ENCODE results near the gene TOPAZ1.

The TOPAZ1 gene

DNA sequence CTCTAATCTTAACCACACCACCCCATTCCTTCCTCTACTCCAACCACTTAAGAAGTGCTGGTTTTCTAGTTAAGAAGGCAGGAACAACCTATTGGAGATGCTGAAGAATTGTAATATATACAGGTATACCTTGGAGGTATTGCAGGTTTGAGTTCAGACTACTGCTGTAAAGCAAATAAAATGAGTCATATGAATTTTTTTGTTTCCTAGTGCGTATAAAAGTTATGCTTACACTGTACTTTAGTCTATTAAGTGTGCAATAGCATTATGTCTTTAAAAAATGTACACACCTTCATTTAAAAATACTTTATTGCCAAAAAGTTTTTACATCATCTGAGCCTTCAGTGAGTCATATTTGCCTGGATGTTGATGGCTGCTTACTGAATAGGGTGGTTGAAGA is 22.5 kb downstream of the TOPAZ1 start:
- Histone ChIP-seq H3K9ac (ENCODE audit: insufficient read length) (no peak overlapping the region), H3K36me3 (ENCODE audit: insufficient read depth, low read length) (no peaks in the 10 kb centered on the region), H3K9me3 (ENCODE audit: low read depth, low read length) (no peaks in the 10 kb centered on the region), H3K27ac (no peak overlapping the region), H3K4me3 (no peak overlapping the region)
- no peak for TF ChIP-seq FOXP2 (optimal IDR thresholded peaks at IDR 0.05; ENCODE audit: control extremely low read depth, extremely low read length, insufficient read depth)
- TF ChIP-seq POLR2AphosphoS5 (IDR thresholded peaks at IDR 0.05; ENCODE audit: borderline replicate concordance, low read depth, low read length): no peak
- no peak for TF ChIP-seq EZH2 (IDR thresholded peaks at IDR 0.05)
- no peak for DNase-seq (ENCODE audit: low read depth, low spot score)

DNA sequence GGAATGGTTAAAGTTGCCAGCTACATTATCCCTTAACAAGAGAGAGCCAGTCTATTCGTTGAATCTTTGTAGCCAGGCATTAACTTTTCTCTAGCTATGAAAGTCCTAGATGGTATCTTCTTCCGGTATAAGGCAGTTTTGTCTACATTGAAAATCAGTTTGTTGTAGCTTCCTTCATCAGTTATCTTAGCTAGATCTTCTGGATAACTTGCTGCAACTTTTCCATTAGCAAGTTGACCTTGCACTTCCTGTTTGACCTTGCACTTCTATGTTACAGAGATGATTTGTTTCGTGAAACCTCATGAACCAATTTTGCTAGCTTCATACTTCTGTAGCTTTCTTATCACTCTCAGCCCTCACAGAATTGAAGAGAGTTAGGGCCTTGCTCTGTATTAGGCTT is 24.1 kb downstream of the TOPAZ1 start:
- no peak for DNase-seq (ENCODE audit: low read depth, low spot score)
- no peak overlapping the region for H3K27ac ChIP-seq
- no peak overlapping the region for H3K4me3 ChIP-seq
- no peaks in the 10 kb centered on the region for H3K9me3 ChIP-seq (ENCODE audit: low read depth, low read length)
- H3K36me3 ChIP-seq (ENCODE audit: insufficient read depth, low read length): no peaks in the 10 kb centered on the region
- TF ChIP-seq POLR2AphosphoS5 (IDR thresholded peaks at IDR 0.05; ENCODE audit: borderline replicate concordance, low read depth, low read length) (no peak), FOXP2 (optimal IDR thresholded peaks at IDR 0.05; ENCODE audit: control extremely low read depth, extremely low read length, insufficient read depth) (no peak), EZH2 (IDR thresholded peaks at IDR 0.05) (no peak)
- no peak overlapping the region for H3K9ac ChIP-seq (ENCODE audit: insufficient read length)

DNA sequence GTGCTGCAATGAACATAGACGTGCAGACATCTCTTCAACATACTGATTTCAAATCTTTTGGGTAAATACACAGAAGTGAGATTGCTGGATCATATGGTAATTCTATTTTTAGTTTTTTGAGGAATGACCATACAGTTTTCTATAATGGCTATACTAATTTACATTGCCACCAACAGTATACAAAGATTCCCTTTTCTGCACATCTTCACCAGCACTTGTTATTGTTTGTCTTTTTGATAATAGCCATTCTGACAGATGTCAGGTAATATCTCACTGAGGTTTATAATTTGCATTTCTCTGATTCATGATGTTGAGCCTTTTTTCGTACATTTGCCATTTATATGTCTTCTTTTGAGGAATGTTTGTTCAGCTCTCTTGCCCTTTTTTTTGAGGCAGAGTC is 30.5 kb downstream of the TOPAZ1 start:
- no peak for DNase-seq (ENCODE audit: low read depth, low spot score)
- Histone ChIP-seq H3K9ac (ENCODE audit: insufficient read length) (no peak overlapping the region), H3K9me3 (ENCODE audit: low read depth, low read length) (no peaks in the 10 kb centered on the region), H3K27ac (no peak overlapping the region), H3K4me3 (no peak overlapping the region), H3K36me3 (ENCODE audit: insufficient read depth, low read length) (no peaks in the 10 kb centered on the region)
- TF ChIP-seq EZH2 (IDR thresholded peaks at IDR 0.05) (no peak), POLR2AphosphoS5 (IDR thresholded peaks at IDR 0.05; ENCODE audit: borderline replicate concordance, low read depth, low read length) (no peak), FOXP2 (optimal IDR thresholded peaks at IDR 0.05; ENCODE audit: control extremely low read depth, extremely low read length, insufficient read depth) (no peak)

DNA sequence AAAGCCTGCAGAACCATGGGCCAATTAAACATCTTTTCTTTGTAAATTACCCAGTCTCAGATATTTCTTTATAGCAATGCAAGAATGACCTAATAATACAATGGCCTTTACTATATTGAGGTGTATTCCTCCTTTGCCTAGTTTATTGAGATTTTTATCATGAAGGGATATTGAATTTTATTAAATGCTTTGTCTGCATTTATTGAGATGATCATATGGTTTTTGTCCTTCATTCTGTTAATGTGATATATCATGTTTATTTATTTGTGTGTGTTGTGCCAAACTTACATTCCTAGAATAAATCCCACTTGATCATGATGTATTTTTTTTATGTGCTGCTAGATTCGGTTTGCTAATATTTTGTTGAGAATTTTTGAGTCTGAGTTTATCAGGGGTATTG is 36.2 kb downstream of the TOPAZ1 start:
- H3K9ac ChIP-seq (ENCODE audit: insufficient read length): no peak overlapping the region
- H3K9me3 ChIP-seq (ENCODE audit: low read depth, low read length): no peaks in the 10 kb centered on the region
- no peak overlapping the region for H3K27ac ChIP-seq
- H3K36me3 ChIP-seq (ENCODE audit: insufficient read depth, low read length): no peaks in the 10 kb centered on the region
- TF ChIP-seq EZH2 (IDR thresholded peaks at IDR 0.05): no peak
- TF ChIP-seq POLR2AphosphoS5 (IDR thresholded peaks at IDR 0.05; ENCODE audit: borderline replicate concordance, low read depth, low read length): no peak
- no peak for TF ChIP-seq FOXP2 (optimal IDR thresholded peaks at IDR 0.05; ENCODE audit: control extremely low read depth, extremely low read length, insufficient read depth)
- H3K4me3 ChIP-seq: no peak overlapping the region
- no peak for DNase-seq (ENCODE audit: low read depth, low spot score)

DNA sequence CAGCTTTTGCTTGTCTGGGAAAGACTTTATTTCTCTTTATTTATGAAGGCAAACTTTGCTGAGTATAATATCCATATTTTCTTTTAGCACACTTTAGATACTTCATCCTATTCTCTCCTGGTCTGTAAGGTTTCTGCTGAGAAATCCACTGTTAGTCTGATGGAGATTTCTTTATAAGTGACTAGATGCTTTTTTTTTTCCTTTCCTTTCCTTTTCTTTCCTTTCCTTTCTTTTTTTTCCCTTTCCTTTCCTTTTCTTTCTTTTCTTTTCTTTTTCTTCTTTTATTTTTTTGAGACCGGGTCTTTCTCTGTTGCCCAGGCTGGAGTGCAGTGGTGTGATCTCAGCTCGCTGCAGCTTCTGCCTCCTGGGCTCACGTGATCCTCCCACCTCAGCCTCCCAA is 38.4 kb downstream of the TOPAZ1 start:
- H3K9me3 ChIP-seq (ENCODE audit: low read depth, low read length): no peaks in the 10 kb centered on the region
- no peak overlapping the region for H3K4me3 ChIP-seq
- DNase-seq (ENCODE audit: low read depth, low spot score): no peak
- no peak overlapping the region for H3K27ac ChIP-seq
- H3K9ac ChIP-seq (ENCODE audit: insufficient read length): no peak overlapping the region
- H3K36me3 ChIP-seq (ENCODE audit: insufficient read depth, low read length): no peaks in the 10 kb centered on the region
- TF ChIP-seq EZH2 (IDR thresholded peaks at IDR 0.05) (no peak), POLR2AphosphoS5 (IDR thresholded peaks at IDR 0.05; ENCODE audit: borderline replicate concordance, low read depth, low read length) (no peak), FOXP2 (optimal IDR thresholded peaks at IDR 0.05; ENCODE audit: control extremely low read depth, extremely low read length, insufficient read depth) (no peak)

DNA sequence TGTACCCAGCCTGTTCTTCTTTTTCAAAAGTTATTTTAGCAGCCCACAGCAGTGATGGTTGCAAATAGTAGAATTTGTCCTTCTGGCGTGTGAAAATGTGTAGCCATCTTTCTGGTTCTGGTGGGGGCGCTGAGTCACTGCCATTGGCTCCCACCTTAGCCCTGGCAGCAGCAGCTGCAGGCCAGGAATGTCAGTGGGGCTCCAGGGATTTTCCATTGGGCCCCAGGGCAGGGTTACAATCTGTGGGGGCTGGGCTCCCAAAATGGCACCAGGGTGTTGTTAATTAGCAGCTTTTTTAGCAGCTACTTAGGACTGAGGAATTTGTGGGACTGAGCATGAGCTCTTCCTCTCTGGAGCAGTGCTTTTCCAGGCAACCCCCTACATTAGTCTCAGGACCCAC is 38.9 kb downstream of the TOPAZ1 start:
- H3K9me3 ChIP-seq (ENCODE audit: low read depth, low read length): no peaks in the 10 kb centered on the region
- H3K4me3 ChIP-seq: no peak overlapping the region
- no peak overlapping the region for H3K9ac ChIP-seq (ENCODE audit: insufficient read length)
- DNase-seq (ENCODE audit: low read depth, low spot score): no peak
- H3K27ac ChIP-seq: no peak overlapping the region
- no peaks in the 10 kb centered on the region for H3K36me3 ChIP-seq (ENCODE audit: insufficient read depth, low read length)
- no peak for TF ChIP-seq FOXP2 (optimal IDR thresholded peaks at IDR 0.05; ENCODE audit: control extremely low read depth, extremely low read length, insufficient read depth)
- TF ChIP-seq POLR2AphosphoS5 (IDR thresholded peaks at IDR 0.05; ENCODE audit: borderline replicate concordance, low read depth, low read length): no peak
- no peak for TF ChIP-seq EZH2 (IDR thresholded peaks at IDR 0.05)

DNA sequence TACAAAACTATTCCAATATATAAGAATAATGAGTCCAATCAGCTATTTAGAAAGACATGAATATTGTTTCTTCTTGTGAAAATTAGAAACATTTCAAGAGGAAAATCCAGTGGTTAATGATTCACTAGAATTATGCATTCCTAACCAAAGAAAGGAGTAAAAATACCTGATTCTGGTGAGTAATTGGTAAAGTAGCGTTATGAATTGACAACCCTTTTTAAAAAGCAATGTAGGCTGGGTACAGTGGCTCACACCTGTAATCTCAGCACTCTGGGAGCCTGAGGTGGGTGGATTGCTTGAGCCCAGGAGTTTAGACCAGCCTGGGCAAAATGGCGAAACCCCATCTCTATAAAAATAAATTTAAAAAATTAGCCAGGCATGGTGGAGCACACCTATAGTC is 43.3 kb downstream of the TOPAZ1 start:
- Histone ChIP-seq H3K9me3 (ENCODE audit: low read depth, low read length) (no peaks in the 10 kb centered on the region), H3K4me3 (no peak overlapping the region), H3K27ac (no peak overlapping the region), H3K36me3 (ENCODE audit: insufficient read depth, low read length) (no peaks in the 10 kb centered on the region), H3K9ac (ENCODE audit: insufficient read length) (no peak overlapping the region)
- no peak for DNase-seq (ENCODE audit: low read depth, low spot score)
- TF ChIP-seq POLR2AphosphoS5 (IDR thresholded peaks at IDR 0.05; ENCODE audit: borderline replicate concordance, low read depth, low read length) (no peak), EZH2 (IDR thresholded peaks at IDR 0.05) (no peak)

DNA sequence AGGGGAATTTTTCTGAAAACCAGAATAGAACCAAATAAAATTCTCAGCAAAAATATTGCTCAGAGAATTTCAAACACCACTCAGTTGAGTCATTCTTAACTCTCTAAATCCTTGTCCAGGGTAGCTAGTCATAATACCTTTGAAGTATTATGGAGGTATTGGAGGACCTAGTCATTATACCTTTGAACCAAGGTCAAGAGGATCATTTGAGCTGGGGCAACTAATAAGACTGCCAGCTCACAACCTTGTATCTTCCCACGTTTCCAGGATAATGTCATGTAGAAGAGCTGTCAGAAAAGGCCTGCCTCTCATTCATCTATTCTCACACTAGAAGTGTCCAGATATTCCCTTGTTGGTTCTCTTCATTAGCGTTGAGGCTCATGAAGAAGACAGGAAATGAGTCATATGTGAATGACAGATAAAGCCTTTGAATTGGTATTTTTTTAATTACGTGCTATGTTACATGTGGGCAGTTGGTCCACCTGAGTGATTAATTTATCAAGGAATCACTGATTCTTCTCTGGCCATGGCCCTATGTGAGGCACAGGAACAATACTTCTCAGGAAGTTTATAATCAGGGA is 48.3 kb downstream of the TOPAZ1 start:
- Histone ChIP-seq H3K27ac (no peak overlapping the region), H3K9me3 (ENCODE audit: low read depth, low read length) (no peaks in the 10 kb centered on the region), H3K4me3 (no peak overlapping the region), H3K36me3 (ENCODE audit: insufficient read depth, low read length) (no peaks in the 10 kb centered on the region), H3K9ac (ENCODE audit: insufficient read length) (no peak overlapping the region)
- TF ChIP-seq FOXP2 (optimal IDR thresholded peaks at IDR 0.05; ENCODE audit: control extremely low read depth, extremely low read length, insufficient read depth): no peak
- TF ChIP-seq POLR2AphosphoS5 (IDR thresholded peaks at IDR 0.05; ENCODE audit: borderline replicate concordance, low read depth, low read length): no peak
- TF ChIP-seq EZH2 (IDR thresholded peaks at IDR 0.05): no peak
- DNase-seq (ENCODE audit: low read depth, low spot score): no peak

DNA sequence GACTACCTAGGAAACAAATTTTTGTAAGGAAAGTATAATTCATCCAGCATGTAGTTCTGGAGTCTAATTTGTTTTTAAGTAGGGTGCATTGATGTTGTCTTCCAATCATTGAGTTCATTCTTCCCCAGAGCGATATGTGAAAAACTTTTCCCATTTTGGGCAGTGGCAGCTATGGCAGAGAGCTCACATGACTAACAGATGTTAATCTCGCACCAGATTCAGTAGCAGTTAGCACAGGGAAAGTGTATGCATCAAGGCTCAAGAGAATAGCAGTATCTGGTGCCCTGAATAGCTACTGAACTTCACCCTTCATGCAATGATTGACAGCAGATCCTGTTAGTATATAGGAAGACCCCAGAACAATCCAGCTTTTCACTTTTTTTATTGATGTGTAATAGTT is 50.6 kb downstream of the TOPAZ1 start:
- no peaks in the 10 kb centered on the region for H3K36me3 ChIP-seq (ENCODE audit: insufficient read depth, low read length)
- no peak for TF ChIP-seq EZH2 (IDR thresholded peaks at IDR 0.05)
- no peak for TF ChIP-seq POLR2AphosphoS5 (IDR thresholded peaks at IDR 0.05; ENCODE audit: borderline replicate concordance, low read depth, low read length)
- no peak for TF ChIP-seq FOXP2 (optimal IDR thresholded peaks at IDR 0.05; ENCODE audit: control extremely low read depth, extremely low read length, insufficient read depth)
- no peak for DNase-seq (ENCODE audit: low read depth, low spot score)
- H3K27ac ChIP-seq: no peak overlapping the region
- no peak overlapping the region for H3K4me3 ChIP-seq
- H3K9ac ChIP-seq (ENCODE audit: insufficient read length): no peak overlapping the region
- H3K9me3 ChIP-seq (ENCODE audit: low read depth, low read length): no peaks in the 10 kb centered on the region

All from SK-N-MC (cell line).